DMS53 (cell line): ENCODE results near the gene FOXJ3.
"Not testable (repeated sequence)": the region's sequence is repeated elsewhere in the genome, so short reads cannot be mapped to it uniquely, and the experiment has no call there.

Source experiments
- DNase-seq: peaks from one replicate; lab custom pipeline; 2025; lab: John Stamatoyannopoulos, UW

Gene FOXJ3

DNA sequence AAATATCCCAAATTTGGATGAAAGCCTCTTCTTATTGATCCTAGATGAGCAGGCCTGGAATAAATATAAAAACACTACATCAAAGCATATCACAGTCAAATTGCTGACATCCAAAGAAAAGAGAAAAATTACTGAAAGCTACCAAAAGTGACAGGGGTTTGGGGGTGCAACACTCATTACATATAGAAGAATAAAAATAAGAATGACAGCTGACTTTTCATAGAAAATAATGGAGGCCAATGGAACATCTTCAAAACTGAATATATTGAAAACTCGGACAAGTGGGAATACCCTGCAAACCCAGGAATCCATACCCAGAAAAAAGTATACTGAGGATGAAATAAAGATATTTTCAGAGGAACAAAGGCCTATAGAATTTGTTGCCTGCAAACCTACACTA is 84.0 kb downstream of the FOXJ3 start:
- no peak for DNase-seq

DNA sequence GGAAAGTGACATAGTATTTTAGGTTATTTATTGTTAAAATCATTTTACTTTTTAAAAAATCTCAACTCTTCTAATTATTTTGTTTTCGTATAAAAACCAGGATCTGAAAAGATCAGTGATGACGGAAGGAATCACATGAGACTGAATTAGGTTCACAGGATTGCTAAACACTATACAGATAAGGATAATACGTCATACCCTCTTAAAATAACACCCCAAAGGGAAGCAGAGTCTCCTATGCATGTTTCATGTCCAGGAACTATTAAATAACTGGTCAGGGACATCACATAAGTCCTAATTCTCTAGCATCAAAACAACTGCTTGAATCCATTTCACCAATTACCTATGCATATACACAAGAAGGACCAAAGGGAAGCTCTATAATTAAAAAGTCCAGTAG is 84.9 kb downstream of the FOXJ3 start:
- DNase-seq = no peak

DNA sequence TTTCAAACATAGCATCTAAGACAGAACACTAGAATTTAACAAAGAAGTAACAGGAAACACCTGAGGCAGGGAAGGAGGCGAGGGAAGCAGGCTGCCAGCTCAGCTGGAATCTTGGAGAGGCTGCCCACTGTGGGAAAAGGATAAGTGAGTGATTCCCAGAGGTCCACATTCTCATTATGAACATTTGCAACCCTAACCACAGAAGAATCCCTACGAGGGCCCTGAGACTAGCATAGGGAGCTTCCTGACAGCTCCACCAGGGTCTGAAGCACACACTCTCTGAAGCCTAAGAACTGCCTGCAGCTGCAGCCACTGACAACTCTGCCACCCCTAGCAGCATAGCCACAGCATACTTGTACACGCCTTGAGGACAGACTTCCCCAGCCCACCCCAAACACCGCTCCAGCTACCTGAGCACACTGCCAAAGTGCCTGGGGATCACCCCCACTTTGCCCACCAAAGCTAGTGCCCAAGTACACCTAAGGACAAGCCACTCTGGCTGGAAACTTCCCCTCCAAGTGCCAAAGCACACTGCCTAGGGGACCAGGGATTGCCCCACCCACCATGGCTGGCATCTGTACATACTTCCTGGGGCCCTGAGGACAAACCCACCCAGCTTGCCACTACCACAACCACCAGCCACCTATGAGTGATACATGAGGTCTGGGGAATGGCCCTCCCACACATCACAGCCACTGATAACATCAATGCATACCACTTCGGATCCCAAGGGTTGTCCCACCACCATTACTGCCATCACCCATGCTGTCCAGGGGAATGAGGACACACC is 93.9 kb downstream of the FOXJ3 start:
- DNase-seq = no peak

DNA sequence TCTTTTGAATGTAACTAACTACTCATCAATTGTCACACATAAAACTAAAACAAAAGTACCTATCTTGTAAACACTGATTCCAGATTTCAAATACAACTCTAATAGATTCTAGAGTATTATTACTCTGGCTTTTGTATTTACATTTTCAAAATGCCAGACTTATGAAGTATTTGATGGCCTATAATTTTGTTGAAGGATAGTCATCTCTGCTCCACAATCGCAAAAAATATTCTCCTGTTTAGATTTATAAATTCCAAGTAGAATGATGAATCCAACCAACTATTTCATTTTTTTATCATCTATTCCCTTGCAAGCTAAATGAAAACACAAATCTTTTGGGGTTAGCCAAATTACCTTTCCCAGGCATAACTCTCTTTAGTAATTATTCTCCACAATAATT is 95.5 kb downstream of the FOXJ3 start:
- no peak for DNase-seq

DNA sequence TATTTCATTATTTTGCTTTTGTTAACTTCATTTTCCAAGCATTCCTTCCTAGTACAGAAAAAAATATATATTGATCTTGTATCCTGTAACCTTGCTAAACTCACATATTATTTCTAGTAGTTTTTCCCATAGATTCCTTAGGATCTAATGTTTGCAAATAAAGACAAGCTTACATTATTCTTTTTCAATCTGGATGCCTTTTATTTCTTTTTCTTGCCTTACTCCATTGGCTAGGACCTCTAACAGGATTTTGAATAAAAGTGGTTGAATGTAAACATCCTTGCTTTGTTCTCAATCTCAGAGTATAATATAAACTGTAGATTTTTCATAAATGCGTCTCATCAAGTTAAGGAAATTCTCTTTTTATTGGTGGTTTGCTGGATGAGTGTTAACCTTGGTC is 96.0 kb downstream of the FOXJ3 start:
- DNase-seq = no peak

DNA sequence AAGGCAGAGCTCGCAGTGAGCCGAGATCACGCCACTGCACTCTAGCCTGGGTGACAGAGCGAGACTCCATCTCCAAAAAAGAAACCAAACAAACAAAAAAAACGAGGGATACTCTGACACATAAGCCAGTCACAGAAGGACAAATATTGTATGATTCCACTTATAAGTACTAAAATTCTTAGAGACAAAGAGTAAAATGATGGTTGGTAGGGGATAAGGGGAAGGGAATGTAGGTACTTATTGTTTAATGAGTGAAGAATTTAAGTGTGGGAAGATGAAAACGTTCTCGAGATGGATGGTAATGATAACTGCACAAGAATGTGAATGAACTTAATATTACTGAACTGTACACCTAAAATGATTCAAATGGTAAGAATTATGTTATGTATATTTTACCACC is 103.8 kb downstream of the FOXJ3 start:
- DNase-seq = no peak

DNA sequence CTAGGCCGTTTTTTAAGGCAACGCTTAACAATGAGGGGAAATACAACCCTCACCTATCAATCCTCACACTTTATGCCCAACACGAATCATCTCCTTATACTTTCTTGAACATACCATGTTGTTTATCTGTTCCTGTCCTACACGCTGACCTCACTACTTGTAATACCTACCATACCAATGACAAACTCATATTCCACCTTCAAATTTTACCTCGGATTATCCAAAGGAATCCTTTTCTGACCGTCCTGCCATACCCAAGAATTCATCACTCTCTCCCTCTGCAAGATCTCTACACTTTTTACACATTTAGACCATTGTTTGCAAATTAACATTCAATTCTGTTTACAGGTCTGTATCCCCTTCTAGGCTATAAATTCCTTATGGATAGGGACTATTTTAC is 106.1 kb downstream of the FOXJ3 start:
- DNase-seq = no peak

DNA sequence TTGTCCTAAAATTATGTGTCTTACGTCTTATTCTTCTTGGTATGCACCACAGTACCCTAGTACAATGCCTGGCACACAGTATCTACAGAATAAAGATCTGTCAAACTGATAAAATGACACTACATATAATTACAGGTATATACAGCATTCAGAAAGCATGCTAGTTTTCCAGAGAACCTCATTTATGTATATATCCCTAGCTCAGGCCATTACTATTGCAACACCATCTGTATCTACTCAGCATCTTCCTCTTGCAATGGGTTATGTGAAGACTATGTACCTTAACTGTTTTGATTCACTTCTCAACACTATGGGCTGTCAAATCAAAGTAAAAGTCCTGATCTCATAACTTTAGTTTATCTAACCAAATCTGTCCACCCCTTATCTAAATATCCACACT is 112.0 kb downstream of the FOXJ3 start:
- DNase-seq = no peak

DNA sequence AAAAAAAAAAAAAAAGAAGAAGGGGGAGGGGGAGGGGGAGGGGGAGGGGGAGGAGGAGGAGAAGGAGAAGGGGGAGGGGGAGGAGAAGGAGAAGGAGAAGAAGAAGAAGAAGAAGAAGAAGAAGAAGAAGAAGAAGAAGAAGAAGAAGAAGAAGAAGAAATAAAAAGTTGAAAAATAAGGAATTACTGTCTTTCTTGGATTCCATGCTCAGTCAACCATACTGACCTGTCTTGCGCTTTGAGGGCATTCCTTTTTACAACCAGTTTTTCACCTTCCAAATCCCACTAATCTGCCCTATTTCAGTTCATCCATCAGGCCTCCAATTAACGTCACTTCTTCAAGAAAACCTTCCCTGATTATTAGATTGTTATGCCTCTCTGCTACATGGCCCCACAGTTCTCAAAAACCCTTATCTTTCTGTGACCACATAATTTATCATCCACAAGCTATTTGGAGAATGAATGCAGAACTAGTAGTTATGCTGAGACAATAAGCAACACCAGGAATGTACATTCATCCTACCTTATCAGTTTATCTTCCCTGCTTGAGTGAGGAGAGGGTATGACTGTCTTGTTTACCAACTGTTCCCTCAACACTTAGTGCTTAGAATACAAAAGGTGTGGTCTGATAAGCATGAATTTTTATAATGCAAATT is 113.0 kb downstream of the FOXJ3 start:
- DNase-seq = peak; percentile 43

DNA sequence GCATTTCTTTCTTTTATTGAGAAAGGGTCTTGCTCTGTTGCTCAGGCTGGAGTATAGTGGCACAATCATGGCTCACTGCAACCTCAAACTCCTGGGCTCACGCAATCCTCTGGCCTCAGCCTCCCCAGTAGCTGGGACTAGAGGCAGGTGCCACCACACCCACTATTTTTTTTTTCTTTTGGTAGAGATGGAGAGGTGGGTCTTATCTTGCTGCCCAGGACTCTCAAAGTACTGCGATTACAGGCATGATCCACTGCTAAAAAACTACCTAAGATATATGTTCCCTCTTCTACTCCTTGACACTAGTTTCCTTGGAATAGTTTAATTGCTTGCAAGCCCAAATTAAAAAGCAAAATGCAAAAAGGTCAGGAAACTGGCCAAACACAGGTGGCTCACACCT is 113.6 kb downstream of the FOXJ3 start:
- DNase-seq = no peak

DNA sequence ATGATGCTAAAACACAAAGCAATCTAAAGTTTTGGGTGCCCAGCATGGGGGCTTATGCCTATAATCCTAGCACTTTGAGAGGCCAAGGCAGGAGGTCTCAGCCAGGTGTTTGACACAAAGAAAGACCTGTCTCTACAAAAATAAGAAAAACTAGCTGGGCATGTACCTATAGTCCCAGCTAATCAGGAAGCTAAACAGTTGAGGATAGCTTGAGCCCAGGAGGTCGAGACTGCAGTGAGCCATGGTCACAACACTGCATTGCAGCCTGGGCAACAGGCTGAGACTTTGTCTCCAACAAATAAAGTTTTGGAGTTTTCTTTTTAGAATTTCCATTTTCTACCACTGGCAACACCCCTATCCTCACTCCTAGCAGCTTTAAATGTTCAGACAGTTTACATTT is 115.4 kb downstream of the FOXJ3 start:
- no peak for DNase-seq

DNA sequence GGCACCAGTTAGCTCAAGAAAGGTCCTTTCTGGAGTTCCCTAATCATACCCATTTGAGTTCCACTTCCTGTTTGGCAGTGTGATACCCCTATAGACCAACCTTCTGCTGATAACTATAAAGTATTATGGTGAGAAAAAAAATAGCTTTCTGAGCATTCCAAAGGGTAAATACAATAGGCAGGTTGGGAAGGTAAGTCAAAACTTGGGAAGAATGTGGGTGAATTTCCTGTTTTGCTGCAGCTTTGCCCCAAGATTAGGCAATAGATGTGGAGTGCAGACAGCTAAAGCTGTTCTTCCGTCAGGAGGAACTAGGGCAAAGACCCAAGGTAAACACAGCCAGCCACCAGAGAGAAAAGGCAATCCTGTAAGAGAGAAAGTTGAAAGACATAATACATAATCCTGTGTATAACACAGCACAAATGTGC is 120.6 kb downstream of the FOXJ3 start:
- DNase-seq = peak; percentile 77

DNA sequence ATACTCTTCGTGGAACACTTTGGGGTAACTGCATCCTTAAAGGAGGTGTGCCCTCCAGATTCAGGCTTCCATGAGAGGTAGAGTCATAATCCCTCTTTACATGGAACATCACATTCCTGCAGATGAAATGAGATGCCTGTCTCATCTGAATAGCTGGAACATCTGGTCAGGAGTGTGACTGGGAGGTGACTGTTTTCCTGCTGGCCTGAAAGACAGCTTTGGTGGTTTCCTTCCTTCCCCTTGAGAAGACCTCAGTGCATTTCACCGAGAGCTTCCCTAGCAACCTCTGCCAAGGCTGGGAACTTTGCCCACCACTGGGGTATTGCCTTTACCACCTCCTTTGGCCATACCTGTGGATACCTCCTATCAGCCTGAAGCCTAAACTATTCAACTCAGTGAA is 123.8 kb downstream of the FOXJ3 start:
- DNase-seq = no peak

DNA sequence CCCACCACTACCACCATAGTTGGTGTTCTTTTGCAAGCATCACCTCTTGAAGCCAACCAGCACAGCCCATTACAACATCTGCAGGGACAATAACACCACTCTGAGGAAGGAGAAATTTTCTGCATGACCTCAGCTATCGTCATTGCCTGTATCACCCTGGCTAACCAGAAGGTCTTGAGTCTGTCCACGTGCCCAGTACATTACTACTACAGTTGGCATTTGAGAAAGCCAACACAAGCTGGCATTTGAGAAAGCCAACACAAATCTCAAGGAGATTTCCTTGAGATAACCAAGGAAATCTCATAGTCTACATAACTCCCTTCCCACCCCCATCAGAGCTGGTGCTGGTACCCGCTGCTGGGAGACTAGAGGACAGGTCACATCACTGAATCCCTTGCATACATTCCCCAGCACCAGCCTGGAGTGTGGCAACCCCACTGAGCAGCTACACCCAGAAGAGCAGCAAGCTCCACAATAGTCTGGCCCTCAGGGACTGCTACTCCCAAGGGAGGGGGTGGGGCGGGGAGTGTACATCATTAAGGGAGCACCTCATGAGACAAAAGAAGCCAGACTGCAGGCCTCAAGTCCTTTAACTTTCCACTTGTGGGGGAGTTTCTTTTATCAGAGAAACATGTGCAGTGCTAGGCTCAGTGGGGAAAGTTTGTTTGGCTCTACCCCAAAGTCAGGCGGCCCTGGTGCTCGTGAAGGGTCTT is 124.5 kb downstream of the FOXJ3 start:
- DNase-seq = no peak

DNA sequence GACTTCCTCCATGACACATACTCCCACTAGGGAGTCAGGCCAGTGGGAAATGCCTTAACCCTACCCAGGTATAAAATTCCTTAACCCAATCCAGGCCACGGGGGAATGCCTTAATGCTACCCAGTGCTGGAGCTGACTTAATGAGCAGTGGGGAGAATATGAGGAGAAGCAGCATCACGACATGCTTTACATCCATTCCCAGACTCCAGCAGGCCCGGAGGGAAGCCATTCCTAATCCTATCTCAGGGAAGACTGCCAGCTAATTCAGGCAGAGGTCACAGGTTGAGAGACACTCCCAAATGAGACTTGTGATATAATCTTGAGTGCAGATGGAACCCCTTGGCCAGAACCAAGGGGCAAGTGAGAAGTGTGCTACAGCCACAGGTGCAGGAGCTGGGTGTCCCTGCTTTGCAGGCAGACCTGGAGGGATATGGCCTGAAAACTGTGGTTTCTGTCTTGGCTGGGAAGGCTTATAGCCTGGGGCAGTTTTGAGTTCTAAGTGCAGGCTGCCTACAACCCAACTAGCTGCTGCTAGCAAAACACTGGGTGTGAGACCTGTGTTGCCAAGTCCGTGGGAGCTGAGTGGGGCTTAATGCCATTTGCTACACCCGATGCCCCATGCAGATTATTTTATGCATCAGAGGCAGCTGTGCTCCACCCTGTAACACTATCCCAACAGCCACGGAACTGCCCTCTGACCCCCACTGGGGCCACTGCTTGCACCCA is 125.3 kb downstream of the FOXJ3 start:
- DNase-seq = no peak

DNA sequence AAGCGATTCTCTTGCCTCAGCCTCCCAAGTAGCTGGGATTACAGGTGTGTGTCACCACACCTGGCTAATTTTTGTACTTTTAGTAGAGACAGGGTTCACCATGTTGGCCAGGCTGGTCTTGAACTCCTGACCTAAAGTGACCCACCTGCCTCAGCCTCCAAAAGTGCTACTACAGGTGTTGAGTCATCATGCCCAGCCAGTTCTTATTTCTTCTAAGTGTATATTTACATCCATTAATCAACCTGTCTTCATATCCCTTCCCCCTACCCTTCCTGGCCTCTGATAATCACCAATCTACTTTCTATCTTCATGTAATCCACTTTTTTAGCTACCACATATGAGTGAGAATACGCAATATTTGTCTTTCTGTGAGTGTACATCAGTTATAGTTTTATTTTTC is 128.1 kb downstream of the FOXJ3 start:
- not testable (repeated sequence) for DNase-seq

DNA sequence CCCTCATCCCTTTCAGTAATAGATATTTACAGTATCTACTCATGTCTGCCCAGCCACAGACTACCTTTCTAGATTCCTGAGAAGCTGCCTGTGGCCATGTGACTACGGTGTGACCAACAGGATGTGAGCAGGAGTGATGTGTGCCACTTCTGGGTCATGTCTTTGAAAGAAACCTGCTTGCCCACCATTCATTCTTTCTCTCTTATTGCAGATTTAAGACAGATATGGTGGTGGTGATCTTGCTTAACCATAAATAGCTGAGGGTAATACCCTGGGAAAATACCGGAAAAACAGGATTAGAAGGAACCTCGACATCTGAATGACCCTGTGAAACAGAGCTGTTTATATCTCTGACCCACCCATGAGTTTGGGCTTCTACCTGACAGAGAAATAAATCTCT is 128.9 kb downstream of the FOXJ3 start:
- peak; percentile 10 for DNase-seq

DNA sequence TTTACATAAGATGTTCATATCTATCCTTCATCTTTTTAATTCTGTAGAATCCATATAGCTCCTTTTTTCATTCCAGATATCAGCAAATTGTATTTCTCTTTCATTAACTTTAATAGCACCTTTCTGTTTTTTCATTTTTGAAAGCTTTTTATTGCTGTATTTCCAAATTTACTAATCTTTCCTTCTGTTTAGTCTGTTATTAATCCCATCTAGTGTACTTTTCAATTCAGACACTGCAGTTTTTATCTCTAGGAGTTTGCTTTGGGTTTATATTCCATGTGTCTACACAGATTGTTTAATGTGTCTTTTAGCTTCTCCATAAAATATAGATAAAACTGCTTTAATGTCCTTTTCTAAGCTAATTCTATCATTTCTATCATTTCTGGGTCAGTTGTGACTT is 133.0 kb downstream of the FOXJ3 start:
- DNase-seq = no peak

DNA sequence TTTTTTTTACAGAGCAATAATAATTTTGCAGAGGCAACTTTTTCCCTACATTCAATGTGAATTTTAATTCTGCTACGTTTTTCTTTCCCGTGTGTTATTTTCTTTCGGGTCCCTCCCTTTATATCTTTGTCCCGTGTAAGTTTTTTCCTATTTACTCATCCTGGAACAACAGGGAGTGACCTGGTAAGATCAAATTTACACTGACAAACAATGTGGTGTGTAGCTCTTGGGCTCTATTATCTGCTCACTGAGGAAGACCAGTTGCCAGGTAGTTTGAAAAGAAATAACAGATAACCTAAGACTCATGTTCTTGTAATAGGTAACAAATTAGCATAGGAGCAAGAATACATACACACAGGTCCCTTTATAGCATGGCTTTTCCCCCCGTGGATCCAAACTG is 136.8 kb downstream of the FOXJ3 start:
- DNase-seq = no peak

DNA sequence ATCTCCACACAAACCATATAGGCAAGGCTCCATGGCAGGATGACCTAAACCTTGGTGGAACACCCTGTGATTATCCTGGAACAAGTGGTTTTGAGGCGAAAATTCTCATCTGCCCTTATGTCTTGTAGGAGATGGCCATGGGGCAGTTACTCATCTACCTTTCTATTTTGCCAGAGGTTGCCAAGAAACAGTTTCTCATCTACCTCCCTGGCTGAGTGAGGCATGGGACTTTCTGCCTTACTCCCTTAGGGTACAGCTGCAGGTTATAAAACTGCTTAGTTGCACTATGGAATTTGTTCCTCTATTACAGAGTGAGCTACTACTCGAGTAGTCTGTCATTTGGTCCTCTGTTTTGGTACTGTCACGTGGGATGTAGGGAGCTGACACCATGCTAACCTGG is 139.2 kb downstream of the FOXJ3 start:
- no peak for DNase-seq

DNA sequence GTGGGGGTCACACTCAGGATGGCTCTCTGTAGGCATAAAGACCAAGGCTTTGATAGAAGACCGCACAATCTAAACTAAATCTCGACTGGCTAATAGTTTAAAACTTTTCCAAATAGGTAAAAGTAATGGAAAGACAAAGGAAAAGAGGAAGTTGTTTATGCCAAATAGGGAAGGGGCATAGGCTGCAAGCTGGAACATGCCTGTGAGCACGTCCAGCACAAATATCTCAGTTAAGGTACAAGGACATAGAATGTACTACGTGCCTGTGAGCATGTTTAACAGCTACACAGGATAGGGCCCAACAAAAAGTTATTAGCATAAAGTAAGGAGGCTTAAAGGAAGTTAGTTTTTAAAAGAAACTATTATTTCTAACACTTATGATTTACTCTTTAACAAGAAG is 142.9 kb downstream of the FOXJ3 start:
- no peak for DNase-seq

DNA sequence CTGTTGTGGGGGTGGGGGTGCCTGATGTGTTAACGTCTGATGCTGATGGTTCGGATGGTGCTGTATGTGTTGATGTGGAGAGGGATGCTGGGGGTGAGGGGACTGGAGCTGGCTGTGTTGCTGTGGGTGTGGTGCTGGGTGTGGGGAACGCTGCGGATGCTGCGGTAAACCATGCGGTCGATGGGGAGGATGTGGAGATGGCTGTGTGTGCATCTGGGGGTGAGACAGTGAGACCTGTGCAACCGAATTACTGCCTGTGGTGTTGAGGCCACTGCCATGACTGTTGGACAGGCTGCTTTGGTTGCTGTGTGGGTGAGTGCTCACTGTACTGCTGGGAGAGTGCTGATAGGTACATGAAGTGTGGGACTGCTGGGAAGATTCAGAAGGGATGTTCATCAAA is 143.7 kb downstream of the FOXJ3 start:
- DNase-seq = no peak
